ENCODE measurements around the gene EXOC2.
A peak's percentile ranks its signal among the peaks of the same experiment; 100 is the strongest.

Gene EXOC2

DNA sequence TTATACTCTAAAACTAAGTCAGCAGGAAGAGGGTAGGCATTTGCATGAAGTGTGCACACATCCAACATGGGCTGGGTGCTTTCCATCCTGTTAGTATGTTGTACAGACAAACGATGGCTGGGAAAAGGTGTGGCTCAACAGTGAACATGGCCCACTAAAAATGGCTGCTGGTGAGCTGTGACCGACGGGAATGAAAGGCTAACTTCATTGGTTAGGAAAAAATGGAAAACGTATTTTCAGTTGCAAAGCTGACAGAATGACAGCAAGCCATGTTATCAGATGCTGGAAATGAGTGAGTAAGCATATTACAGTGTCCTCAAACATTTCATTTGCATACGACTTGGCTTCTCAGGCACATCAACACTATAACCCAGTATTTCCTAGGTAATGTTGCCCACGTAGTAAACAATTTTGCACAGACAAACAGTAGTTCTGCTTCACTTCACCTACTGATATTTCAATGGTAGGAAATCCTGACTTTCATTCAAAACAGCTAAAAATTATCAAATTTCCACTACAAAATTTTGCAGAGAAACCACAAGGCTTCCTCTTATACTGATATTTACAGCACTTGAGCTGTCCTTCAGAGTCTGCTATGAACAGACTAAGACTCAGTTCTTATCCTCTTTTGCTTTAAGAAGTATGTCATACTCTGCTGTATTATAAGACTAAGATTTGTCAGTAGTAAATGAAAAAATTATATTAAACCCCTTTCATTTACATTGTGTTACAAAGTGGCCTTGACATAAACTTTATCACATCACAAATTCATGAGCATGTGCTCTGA, 202.5 kb downstream of the EXOC2 start:
- DNase-seq: no peak

DNA sequence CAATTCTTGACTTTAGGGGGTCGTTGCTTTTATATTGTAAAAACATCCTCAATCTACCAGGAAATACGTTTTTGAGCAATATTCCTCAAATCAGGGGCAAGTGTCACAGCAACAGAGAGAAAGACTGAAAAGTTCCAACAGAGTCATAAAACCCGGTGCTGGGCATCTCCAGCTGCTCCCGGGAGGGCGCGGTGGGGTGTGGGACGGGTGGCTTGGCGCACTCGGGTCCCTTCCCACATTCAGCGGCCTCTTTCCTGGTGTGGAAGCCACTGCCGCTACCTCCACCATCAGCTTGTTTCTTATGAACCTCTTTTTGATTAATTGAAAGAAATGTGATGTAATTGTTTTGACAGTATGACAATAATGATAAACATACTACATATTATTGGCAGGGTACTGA, 203.2 kb downstream of the EXOC2 start:
- DNase-seq: no peak

DNA sequence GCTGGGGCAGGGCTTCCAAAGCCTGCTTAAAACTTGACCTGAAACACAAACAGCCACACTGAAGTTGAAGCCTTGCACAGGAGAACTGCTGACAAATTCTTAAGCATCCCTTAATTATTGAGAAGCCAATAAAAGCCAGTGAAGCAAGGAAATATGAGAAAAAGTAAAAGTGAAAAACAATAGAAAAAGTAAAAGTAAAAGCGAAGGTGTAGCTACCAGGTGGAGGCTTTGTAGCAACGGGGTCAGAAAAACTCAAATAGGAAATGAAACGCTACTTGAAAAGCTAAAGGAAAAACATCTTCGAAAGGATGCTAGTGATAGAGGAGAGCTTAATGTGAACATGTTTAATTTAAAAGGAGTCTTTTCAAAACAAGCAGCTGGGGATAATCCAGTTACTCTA, 203.9 kb downstream of the EXOC2 start:
- DNase-seq: no peak

DNA sequence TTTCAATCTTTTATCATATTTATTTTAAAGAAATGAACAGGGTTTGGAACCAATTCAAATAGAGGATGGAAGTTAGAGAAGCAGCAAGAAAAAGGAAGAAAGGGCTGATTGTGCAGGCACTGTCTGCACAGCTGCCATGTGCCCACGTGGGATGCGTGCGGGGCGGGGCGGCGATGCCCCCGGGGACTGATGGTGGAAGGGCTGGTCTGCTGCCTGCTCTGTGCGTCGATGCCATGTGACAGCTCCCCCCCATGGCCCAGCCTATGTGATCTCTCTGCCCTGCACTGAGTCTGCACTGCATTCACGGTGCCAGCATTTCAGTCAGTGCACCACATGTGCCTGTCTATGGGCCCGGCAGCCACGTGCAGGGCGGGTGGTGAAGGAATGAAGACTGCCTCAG, 205.0 kb downstream of the EXOC2 start:
- DNase-seq: peak; percentile 40

DNA sequence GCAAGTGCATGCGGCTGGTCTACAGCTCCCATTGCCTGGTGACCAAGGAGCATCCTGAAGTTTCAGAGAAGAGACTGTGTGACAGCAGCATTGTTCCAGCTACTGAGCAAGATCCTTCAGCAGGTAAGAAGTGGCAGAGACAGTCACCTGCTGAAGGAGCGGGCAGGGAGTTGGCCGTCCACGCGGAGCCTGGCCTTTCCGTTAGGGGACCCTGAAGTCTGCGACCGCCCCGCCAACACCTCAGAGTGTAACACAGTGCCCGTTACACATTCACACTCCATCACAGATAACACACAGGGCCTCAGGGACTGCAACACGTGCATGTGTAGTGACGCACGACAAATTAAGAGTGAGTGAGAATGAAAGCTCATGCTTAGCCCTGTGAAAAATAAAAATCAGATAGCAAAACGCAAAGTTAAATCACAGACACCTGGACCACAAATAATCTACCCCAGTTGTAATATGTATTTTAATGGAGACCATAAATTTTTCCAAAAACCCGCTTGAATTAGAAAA, 207.2 kb downstream of the EXOC2 start:
- peak; percentile 56 for DNase-seq

DNA sequence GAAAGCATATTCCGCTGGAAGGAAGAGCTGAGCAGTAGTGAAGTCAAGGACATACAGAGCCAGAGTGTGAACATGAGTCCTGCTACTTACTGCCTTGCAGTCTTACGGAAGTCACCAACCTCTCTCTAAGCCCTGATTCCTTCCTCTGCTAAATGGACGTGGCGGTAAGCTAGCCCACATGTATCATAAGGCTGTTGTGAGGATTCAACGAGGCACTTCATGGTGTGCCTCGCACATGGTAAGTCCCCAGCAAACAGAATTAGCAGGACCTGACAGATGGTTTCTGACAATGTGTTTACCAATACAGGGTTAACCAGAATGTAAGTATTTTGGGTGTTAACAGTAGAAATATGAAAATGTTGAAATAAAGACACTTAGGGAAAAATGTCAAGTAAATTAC, 208.2 kb downstream of the EXOC2 start:
- DNase-seq: no peak

DNA sequence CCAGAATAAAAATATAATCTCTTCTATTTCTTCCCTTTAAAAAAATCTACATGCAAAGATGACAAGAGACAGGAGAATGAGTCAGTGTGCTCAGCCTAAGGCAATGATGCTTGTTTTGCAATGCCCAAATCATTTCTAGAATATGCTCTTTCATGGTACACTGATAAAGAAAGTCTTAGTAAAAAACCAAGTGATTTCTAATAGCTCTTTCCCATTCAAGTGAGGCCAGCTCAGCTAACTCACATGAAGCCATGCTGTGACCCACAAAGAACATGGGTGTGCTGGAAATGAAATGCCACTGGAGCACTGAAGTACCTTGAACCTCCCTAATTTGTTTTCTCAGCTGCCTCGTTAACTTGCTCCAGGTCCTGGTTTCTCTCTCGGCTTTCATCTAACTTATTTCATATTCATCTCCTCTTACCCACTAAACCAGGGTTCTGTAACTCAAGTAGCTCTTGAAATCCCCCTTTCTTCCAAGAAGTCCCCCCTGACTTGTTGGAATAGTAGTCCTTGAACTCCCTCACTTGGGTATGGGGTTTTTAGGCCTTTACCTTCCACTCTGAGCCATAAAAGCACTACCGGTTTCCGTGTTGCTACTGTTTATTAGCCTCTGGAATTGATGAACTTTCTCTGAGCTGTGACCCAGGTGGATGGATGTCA, 208.7 kb downstream of the EXOC2 start:
- DNase-seq: no peak

DNA sequence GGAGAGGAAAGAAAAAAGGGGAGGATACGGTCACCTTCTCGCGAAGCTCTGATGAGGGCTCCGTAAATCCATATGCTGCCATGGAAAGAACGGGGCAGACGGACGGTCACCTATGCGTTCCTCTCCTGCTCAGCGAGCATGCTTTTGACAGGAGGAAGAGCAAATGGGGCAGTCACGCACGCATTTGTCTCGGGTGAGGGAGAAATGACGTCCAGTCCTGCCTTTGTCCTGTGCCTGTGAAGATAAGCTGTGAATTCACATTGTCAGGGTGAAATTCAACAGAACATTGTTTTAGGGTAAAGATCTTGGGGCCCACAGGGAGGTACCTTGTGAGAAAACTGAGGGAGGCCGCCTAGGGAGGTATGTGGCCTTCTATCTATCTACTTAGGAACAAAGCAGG, 217.6 kb downstream of the EXOC2 start:
- peak; percentile 54 for DNase-seq

DNA sequence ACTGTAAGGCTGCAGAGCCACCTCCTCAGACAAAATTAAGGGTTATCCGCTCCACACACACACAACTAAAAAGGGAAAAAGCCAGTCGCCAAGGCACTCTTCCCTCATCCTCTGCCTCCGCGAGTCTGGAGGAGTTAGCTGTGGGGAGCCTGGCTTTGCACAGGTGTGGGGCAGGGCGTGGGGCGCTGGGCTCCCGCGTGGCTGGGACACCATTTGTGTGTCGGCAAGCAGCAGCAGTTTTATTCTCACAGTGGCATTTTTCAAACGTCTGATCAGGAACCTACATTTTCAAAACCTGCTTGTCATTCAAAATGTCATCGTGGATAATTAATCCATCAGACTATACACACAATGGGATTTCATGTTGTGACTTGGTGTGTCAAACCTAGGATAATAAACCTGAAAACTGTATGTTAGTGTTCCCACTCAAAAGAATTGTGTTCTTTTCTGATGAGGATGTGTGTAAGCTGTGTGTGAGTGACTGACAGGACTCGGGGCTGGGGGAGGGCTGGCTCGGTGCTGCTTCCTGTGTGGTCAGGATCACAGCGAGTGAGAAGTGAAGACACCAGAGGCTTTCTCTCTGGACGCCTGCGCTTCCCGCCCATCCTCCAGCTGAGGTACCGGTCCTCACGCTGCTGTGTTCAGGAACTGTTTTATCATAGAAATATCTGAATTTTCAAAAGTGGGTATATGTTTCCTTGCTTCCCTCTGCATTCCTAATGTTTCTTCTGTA, 218.3 kb downstream of the EXOC2 start:
- DNase-seq: peak; percentile 66

DNA sequence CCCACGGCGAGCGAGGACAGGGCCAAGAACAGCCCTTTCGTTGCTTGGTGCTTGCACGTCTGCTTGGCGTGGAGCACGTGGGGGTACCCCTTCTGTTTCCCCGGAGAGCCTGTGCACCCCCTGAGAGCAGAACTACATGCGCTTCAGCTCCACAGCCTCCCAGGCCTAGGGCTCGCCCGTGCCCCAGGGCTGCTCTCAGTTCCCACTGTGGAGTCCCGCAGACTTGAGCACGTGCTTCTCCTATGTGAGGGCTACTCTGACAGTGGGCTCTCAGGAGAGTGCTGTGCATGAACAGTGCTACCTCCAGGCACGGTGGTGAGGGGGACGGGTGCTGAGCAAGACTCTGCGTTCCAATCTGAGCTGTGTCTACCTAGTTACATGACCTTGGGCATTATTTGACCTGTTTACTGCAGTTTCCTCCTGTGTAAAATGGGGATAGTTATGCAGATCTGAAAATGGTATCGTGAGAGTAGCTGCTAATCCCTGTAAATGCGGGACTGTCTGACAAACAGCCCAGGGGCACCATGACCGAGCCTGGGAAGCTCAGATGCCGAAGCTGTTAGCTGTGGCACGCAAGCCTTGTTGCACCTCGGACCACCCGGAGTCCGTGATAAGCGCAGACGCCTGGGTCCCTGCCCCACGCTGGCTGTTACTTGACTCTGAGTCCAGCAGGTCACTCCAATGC, 219.0 kb downstream of the EXOC2 start:
- DNase-seq: no peak

DNA sequence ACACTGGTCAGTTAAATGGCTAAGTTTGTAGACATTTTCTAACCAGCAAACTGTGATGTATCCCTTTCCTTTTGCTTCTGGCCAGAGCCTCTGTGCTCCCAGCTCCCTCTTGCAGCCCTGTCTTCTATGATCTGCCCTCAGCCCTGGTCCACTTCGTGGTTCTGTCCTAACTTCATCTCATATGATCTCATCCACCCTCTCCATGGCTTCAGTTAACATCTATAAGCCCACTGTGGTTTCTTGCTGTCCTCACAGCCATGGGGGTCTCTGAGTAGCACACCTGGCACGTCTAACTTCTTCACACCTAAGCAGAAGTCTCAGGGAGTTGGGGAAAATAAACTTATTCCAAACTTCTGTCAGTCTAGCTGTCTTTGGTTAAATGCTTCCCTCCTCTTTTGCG, 219.6 kb downstream of the EXOC2 start:
- no peak for DNase-seq

DNA sequence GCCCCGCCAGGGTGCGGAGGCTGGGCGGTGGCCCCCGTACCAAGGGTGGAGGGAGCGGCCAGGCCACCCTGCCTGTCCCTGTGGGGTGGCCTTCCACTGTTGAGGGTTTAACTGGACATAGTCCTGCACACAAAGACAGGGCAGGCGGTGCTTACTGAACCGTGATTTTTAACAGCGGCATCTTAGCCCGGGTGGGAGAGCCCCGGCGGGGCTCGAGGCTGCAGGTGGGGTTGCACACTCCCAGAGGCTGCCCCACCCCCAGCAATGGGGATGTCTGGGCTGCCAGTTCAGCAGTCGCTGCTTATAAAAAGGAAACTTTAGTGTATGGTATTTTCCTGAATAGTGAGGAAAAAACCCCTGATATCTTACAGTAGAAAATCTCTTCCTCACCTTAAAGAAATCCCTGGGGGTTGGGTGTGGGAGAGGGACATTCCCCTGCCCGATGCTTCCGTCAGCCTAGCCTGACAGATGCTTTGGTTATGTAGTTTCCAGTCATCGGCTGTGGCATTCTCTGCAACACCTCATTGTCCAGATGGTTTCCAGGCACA, 222.0 kb downstream of the EXOC2 start:
- DNase-seq: no peak

DNA sequence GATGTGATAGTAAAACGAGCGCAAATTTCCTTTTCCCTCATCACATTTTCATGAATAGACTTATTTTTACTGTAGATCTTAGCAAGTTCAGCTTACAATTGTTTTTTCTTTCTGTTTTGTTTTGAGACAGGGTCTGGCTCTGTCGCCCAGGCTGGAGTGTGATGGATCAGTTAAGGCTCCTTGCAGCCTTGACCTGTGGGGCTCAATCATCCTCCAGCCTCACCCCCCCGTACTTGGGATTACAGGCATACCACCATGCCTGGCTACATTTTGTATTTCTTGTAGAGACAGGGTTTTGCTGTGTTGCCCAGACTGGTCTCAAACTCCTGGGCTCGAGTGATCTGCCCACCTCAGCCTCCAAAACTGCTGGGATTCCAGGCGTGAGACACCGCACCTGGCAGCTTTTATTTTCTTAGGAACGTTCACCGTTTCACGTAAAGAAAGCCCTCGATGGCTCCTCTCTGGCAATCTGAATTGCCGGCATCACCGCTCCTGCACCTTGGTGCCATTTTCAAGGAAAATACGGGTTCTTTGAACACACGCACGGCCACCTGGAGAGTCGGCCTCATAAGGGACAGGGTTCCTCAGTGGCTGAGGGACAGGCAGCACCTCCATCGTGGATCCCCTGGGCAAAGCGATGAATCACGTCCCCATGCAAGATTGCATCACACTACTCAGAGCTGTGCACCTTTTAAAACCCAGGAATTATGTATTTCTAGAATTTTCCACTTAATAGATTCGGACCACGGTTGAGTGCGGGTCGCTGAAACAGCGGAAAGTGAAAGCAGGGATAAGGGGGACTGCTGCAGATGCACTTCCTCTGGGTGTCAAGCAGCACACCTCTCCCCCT, 222.7 kb downstream of the EXOC2 start:
- no peak for DNase-seq

DNA sequence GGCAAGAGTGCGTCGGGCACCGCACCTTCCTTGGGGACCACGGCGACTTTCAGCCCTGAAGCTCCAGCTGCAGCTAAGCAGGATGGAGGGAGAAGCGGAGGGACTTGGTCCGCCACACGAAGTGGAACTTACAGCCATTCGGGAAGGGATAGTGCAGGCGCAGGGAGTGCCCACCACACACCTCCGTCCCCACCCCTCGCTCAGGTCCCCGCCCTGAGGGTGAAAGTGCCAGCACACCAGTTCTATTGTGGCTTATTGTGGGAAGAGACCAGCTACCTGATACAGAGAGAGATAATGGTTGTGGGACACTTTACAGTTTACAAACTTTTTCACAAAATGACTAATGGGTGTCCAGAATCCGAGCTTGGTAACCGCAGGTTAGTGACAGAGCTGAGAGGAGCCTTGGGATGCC, 225.3 kb downstream of the EXOC2 start:
- DNase-seq: no peak

DNA sequence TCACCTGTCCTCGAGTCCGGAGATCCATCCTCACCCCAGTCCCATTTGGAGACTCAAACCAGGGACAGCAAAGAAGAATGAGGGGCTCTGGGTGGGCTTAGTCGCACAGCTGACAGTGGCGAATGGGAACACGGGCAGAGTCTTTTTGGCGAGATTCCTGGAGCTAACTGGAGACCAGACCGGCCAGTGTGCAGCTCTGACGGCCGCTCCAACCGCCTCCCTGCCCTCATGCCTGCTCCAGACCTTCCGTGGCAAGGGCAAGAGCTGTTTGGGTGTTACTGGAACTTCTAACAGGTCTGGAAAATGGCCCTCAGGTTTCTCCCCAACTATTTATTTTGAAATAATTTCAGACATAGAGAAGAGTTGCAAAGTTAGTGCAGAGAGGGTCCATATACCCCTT, 225.8 kb downstream of the EXOC2 start:
- no peak for DNase-seq

DNA sequence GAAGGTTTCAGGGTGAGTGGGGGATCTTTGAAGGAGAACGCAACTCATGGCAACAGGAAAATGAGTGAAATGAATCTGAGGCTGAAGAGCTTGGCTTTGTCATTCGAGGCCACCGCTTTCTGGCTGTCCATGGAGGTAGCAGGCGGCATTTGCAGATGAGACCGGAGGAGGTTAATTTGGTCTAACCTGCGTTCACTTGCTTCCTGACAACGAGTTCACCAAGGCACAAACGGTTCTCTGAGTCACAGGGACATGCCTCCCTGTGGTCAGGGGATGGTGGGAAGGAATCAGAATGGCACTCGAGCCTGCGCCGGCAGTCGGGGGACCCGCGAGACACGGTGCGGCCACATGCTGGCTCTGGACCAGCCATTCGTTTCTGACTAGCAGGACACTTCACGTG, 226.4 kb downstream of the EXOC2 start:
- no peak for DNase-seq

DNA sequence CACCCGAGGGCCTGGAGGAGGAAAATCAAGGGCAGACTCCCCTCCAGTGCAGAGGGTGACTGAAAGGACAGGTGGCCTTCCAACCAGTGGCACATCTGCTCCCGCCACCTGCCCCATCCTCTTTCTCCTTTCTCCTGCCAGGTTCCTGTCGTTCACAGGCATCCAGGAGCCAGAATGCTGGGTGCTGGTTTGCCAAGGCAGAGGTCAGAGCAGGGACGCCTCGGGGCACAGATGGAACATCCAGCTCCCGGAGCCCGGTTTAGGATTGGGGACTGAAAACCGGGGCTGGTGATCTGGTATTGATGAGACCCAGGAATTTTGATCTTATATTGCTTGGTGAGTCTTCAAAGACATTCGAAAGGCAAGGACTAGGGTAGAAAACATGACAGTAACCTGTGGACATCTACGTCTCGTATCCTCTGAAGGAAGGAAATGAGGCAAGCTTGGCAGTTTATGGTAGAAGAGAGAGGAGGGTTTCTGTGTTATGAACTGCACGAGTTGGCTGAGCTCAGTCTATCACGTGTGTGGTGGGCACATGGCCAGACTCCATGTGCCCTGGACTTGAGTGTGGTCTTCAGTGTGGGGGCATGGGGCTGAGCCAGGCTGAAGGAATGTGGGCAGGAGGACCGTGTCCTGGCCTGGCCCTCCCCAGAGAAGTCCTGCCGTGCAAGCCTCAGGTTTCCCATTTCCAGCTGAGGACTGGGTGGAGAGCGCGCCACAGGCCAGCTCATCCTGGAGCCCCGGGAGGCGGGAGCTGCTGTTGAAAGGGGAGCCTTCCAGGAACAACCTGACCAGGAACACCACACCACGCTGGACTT, 227.2 kb downstream of the EXOC2 start:
- DNase-seq: no peak

DNA sequence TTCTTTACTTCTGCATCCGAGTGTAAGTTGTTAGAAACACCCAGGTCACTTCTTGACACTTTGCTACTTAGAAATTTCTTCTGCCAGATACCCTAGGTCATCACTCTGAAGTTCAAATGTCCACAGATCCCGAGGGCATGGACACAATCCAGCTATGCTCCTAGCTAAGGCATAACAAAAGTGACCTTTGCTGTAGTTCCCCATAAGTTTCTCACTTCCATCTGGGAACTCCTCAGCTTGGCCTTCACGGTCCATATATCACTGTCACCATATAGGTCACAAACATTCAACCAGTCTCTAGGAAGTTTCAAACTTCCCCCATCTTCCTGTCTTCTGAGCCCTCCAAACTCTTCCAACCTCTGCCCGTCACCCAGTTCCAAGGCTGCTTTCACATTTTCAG, 236.1 kb downstream of the EXOC2 start:
- no peak for DNase-seq

DNA sequence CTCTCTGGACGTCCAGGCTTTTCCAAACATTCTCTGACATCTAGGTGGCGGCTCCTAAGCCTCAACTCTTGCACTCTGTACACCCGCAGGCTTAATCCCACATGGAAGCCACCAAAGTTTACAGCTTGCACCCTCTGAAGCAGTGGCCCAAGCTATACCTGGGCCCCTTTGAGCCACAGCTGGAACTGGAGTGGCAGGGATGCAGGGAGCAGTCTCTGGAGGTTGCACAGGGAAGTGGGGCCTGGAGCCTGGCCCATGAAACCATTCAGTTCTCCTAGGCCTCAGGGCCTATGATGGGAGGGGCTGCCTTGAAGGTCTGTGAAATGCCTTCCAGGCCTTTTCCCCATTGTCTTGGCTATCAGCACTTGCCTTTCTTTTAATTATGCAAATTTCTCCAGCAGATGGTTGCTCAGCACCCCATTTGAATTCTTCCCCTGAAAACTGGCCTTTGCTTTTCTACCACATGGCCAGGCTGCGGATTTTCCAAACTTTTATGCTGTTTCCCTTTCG, 236.5 kb downstream of the EXOC2 start:
- no peak for DNase-seq

DNA sequence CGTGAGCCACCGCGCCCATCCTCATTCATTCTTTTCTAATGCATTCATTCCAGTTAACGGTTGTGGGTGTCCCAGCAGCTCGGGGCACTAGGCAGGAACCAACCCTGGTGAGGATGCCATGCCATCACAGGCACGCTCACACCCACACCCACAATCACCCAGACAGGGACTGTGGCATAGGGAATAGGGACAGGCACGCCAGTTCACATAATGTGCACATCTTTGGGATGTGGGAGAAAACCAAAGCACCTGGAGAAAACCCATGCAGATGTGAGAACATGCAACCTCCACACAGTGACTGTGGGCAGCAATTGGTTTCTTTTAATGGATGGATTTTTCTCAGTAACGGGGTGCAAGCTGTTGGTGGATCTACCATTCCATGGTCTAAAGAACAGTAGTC, 237.1 kb downstream of the EXOC2 start:
- DNase-seq: no peak

Measured in eye (tissue), 1 donor.